ENCODE data around the gene WNT10A.

WNT10A gene

DNA sequence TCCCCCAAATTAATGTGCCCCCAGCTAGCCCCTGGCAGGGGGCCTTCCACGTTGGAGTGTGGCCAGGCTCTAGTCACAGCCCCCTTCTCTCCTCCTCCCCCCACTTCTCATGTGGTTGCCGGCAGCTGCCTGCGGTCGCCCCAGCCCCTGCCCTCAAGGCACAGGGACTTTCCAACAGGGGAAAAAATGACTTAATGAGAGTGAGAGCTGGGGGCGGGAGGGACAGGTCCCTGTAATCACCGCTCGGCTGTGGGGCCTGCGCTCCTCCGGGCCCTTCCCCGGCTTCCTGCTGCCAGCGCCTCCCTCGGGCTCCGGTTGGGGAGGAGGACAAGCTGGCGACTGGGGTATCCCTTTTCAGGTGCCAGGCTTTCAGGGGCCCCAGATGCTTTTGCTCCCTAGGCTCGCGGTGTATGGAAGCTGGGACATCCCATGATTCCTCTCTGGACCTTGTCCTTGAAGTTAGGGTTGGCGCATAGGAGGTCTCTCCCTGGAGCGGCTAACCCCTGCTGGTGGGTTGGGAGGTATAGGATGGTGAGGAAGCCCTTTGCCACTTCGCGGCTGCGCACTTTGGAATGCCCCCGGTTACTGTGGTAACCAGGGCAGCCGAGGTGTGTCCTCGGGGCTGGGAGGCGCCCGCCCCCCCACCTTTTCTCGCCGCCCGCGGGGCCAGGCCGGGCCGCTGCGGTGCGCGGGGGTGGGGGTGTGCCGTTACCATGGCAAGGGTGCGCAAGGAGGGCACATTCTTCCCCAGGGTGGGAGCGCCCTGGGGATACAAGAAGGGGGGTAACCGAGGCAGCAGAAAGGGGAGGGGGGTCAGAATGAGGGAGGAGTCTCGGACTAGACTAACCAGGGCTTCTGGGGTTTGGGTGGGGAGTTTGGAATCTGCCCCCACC lies 16.1 kb downstream of the WNT10A start:
- POLR2A ChIA-PET (ENCODE audit: low non-redundant PET), result interaction anchor here (0.6 kb wide), 1 partner anchor 212 kb away, joined by 3 read pairs; no protein-coding TSS in a partner anchor
- TF ChIP-seq, protein P1, sequence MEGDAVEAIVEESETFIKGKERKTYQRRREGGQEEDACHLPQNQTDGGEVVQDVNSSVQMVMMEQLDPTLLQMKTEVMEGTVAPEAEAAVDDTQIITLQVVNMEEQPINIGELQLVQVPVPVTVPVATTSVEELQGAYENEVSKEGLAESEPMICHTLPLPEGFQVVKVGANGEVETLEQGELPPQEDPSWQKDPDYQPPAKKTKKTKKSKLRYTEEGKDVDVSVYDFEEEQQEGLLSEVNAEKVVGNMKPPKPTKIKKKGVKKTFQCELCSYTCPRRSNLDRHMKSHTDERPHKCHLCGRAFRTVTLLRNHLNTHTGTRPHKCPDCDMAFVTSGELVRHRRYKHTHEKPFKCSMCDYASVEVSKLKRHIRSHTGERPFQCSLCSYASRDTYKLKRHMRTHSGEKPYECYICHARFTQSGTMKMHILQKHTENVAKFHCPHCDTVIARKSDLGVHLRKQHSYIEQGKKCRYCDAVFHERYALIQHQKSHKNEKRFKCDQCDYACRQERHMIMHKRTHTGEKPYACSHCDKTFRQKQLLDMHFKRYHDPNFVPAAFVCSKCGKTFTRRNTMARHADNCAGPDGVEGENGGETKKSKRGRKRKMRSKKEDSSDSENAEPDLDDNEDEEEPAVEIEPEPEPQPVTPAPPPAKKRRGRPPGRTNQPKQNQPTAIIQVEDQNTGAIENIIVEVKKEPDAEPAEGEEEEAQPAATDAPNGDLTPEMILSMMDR (conservative IDR thresholded peaks at IDR 0.05; ENCODE audit: low read depth), result no peak
- CTCF ChIA-PET, result interaction anchor here (0.6 to 9.8 kb wide), 3 partner anchors 16 to 613 kb away, joined by 3 to 413 read pairs (median 21); partner anchors contain the start of gene WNT10A
- DNase-seq (ENCODE audit: low spot score), result peak; percentile 77
- peak overlapping the region; percentile 84 for H3K27ac ChIP-seq

DNA sequence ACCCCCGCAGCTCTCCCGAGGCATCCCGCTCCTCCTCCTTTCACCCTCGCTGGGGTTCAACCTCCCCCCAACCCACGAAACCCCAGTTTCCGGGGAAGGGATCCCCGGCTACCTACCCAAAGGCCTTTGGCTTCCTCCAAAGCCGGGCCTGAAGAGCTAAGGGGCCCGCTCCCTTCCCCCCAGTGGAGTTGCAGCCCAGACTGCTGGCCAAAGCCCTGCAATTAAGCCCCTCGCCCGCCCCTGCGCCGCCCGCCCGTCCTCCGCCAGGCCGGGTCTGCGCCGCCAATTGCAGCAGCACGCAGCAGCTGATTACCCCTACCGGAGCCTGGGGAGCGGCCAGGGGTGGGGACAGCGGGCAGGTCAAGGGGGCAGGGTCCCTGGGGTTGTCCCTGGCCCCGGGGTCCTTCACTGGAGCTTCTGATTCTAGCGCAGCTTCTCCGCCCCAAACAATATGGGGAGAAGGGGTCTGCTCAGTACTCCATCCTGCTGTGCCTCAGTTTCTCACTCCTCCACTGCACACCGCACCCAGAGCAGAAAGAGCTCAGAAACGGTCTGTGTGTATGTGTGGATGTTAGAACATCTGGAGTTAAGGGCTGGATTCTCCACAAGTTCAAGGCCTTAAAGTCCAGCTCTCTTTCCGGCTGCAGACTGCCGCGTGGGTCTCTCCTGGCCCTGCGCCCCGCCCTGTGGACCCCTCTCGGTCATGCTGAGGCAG lies 16.9 kb downstream of the WNT10A start:
- POLR2A ChIA-PET (ENCODE audit: low non-redundant PET), result no interaction called here
- TF ChIP-seq, protein P1 (conservative IDR thresholded peaks at IDR 0.05; ENCODE audit: low read depth), result no peak
- H3K27ac ChIP-seq, result peak overlapping the region; percentile 84
- CTCF ChIA-PET, result interaction anchor here (0.5 to 9.8 kb wide), 19 partner anchors 9 to 757 kb away, joined by 3 to 413 read pairs (median 4); partner anchors contain the start of gene WNT10A
- no peak for DNase-seq (ENCODE audit: low spot score)

DNA sequence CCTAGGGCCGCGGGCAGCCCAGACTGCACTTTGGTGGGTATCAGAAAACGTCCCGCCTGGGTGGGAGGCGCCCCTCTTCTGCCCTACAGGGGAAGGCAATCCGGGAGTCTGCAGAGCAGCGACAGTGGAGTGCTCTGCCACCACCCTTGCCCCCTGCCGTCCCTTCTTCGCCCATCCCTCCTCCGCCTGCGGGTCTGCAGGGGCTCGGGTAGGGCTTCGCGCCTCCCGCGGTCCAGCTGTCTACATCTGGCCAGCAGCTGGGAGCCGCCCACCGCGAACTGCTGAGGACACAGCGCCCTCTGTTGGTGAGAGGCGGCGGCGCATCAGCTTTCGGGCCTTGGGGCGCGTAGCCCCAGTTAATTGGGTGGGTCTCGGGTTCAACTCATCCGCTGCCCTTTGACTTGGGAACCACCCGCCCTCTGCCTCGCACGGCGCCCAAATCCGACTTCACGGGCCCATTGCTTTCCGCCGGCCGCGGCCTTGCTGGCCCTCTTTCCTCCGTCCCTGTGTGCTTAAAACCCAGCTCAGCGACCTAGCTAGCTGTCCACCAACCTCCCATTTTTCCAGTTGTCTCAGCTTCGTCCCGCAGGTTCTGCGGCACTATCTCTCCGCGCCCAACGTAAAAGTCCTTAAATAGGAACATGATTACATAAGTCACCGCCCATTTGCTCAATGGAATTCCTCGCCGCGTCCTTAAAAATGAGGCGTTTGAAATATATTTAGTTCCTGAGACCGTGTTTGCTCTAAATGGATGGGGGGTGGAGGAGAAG lies 17.6 kb downstream of the WNT10A start:
- ChIA-PET POLR2A (ENCODE audit: low non-redundant PET) (no interaction called here), CTCF (interaction anchor here (0.5 to 9.8 kb wide), 23 partner anchors 8 to 758 kb away, joined by 3 to 413 read pairs (median 4); partner anchors contain the start of gene WNT10A)
- TF ChIP-seq, protein P1 (conservative IDR thresholded peaks at IDR 0.05; ENCODE audit: low read depth), result peak; percentile 96
- peak overlapping the region; percentile 84 for H3K27ac ChIP-seq
- DNase-seq (ENCODE audit: low spot score), result peak; percentile 65

DNA sequence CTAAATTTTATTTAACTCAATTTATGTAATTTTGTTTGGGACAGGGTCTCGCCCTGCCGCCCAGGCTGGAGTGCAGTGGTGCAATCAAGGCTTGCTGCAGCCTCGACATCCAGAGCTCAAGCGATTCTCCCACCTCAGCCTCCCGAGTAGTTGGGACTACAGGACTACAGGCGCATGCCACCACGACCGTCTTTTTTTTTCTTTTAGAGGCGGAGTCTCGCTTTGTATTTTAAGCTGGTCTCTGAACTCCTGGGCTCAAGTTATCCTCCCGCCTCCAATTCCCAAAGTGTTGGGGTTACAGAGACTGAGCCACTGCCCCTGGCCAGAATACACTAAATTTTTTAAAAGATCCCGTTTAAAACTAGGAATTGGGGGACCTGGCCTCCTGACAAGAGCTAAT lies 18.5 kb downstream of the WNT10A start:
- ChIA-PET CTCF (interaction anchor here (9.8 kb wide), 1 partner anchor 19 kb away, joined by 413 read pairs; the partner anchor contains the start of gene WNT10A), POLR2A (ENCODE audit: low non-redundant PET) (no interaction called here)
- TF ChIP-seq, protein P1 (conservative IDR thresholded peaks at IDR 0.05; ENCODE audit: low read depth), result no peak
- no peak for DNase-seq (ENCODE audit: low spot score)
- no peak overlapping the region for H3K27ac ChIP-seq

DNA sequence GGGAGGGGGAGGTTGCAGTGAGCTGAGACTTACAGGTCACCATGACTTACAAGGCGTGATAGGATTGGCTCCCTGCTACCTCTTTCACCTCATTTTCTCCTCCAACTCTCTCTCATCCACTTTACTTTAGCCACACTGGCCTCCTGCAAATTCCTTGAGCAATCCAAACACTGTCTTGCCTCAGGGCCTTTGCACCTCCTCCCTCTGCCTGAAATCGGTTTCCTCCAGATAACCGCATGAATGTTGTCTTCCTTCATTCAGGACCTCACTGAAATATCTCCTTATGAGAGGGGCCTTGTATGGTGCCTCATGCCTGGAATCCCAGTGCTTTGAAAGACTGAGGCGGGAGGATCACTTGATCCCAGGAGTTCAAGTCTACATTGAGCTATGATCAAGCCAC lies 21.8 kb downstream of the WNT10A start:
- CTCF ChIA-PET, result interaction anchor here (1.2 to 1.3 kb wide), 2 partner anchors 26 to 78 kb away, joined by 3 to 6 read pairs; no protein-coding TSS in a partner anchor
- TF ChIP-seq, protein P1 (conservative IDR thresholded peaks at IDR 0.05; ENCODE audit: low read depth), result no peak
- no peak for DNase-seq (ENCODE audit: low spot score)
- POLR2A ChIA-PET (ENCODE audit: low non-redundant PET), result no interaction called here
- no peak overlapping the region for H3K27ac ChIP-seq

Measured in RWPE1 (cell line).